Upper lobe of right lung (tissue), 1 donor: ENCODE results near the gene FAM131C. TPM values are rescaled to one million over a fixed set of nuclear protein-coding genes. Genes with fewer than 3 reads are reported as not detected.

ENCODE experiments used
- ATAC-seq: fragments of 200-7000 bp; cut with Tn5 transposase; one replicate; pipeline ENCODE4 v1.9.1; 2020; ENCODE audit warnings: mild to moderate bottlenecking, moderate library complexity
- DNase-seq: peaks from one replicate; pipeline ENCODE4 v3.0.0-alpha.2; 2020
- H3K27ac ChIP-seq: fragments of 200-600 bp; one replicate; pipeline ENCODE4 v1.8.0; 2022
- H3K27me3 ChIP-seq: fragments of 200-600 bp; one replicate; pipeline ENCODE4 v1.8.0; 2022; ENCODE audit warnings: mild to moderate bottlenecking
- H3K36me3 ChIP-seq: fragments of 200-600 bp; one replicate; pipeline ENCODE4 v1.8.0; 2022
- H3K4me1 ChIP-seq: fragments of 200-600 bp; one replicate; pipeline ENCODE4 v1.8.0; 2022
- H3K4me3 ChIP-seq: fragments of 200-600 bp; one replicate; pipeline ENCODE4 v1.8.0; 2022; ENCODE audit warnings: mild to moderate bottlenecking
- H3K9me3 ChIP-seq: fragments of 200-600 bp; one replicate; pipeline ENCODE4 v1.8.0; 2022
- intact Hi-C: fragments of 100-400 bp; cut with DNase I; formaldehyde crosslinking; loops from one replicate; pipeline ENCODE4 v1.11.0; 2022
- total RNA-seq: library from RNA; stranded (reverse); fragmentation: NEBNext Ultra II Directional; extraction: Animal tissue kit (Norgen Biotek cat#: 25700); gene quantifications from one replicate; pipeline ENCODE4 v1.2.1, GENCODE V29; 2021
- TF ChIP-seq, protein P1 (sequence below): fragments of 200-600 bp; IDR thresholded peaks from one replicate; pipeline ENCODE4 v1.8.0; 2022; ENCODE audit warnings: antibody characterized with exemption
- donor health status: DM: no; HTN: yes; CAD: no; lungs with severe emphysema.

Gene FAM131C
- total RNA-seq, 1 donor from 2014 or later = not detected

DNA sequence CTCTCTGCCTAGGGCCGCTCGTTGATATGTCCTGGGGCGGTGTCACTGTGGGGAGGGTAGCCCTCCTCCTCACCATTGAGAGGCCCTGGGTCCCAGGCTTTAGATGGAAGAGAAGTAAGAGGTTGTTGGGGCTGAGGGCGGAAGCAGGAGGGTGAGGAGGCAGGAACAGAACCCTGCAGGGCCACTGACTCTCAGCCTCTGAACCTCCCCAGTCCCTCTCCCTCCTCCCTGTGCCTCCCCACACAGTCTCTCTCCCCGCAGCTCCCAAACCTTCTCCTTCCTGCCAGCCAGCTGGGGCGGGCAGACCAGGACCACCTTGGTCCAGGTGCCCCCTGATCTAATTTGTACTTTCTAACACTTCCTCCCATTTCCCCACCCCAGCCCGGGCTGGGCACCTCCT lies 14.3 kb upstream of the FAM131C start:
- Histone ChIP-seq H3K4me3 (no peak overlapping the region), H3K36me3 (no peaks in the 10 kb centered on the region), H3K4me1 (peaks cover under 1% of the 10 kb centered on the region), H3K27me3 (no peaks in the 10 kb centered on the region), H3K9me3 (no peaks in the 10 kb centered on the region), H3K27ac (no peak overlapping the region)
- DNase-seq (no peak), ATAC-seq (no peak)
- TF ChIP-seq, protein P1, sequence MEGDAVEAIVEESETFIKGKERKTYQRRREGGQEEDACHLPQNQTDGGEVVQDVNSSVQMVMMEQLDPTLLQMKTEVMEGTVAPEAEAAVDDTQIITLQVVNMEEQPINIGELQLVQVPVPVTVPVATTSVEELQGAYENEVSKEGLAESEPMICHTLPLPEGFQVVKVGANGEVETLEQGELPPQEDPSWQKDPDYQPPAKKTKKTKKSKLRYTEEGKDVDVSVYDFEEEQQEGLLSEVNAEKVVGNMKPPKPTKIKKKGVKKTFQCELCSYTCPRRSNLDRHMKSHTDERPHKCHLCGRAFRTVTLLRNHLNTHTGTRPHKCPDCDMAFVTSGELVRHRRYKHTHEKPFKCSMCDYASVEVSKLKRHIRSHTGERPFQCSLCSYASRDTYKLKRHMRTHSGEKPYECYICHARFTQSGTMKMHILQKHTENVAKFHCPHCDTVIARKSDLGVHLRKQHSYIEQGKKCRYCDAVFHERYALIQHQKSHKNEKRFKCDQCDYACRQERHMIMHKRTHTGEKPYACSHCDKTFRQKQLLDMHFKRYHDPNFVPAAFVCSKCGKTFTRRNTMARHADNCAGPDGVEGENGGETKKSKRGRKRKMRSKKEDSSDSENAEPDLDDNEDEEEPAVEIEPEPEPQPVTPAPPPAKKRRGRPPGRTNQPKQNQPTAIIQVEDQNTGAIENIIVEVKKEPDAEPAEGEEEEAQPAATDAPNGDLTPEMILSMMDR = no peak
- intact Hi-C loops = no loop called here

DNA sequence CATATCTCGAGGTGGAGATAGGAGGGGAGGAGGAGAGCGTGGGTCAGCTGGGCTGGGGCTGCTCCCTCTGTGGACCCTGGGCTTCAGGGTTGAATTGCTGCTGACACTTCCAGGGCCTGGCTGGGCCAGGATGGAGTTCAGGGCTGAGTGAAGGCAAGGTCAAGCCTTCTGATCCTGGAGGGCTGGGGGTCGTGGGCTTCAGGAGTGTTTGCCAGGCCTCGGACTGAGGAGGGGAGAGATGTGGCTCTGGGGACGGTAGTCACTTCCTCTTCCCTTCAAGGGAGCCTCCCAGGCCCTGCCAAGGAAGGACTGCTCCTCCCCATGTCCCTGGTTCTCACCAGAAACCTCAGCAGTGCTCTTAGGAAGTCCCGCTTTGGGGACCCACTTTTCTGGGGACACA lies 12.1 kb upstream of the FAM131C start:
- no peak overlapping the region for H3K4me3 ChIP-seq
- TF ChIP-seq, protein P1 = no peak
- no peaks in the 10 kb centered on the region for H3K27me3 ChIP-seq
- intact Hi-C loops = no loop called here
- no peaks in the 10 kb centered on the region for H3K9me3 ChIP-seq
- DNase-seq (no peak), ATAC-seq (peak; percentile 17)
- no peak overlapping the region for H3K27ac ChIP-seq
- peaks cover 4% of the 10 kb centered on the region for H3K4me1 ChIP-seq
- H3K36me3 ChIP-seq = no peaks in the 10 kb centered on the region

DNA sequence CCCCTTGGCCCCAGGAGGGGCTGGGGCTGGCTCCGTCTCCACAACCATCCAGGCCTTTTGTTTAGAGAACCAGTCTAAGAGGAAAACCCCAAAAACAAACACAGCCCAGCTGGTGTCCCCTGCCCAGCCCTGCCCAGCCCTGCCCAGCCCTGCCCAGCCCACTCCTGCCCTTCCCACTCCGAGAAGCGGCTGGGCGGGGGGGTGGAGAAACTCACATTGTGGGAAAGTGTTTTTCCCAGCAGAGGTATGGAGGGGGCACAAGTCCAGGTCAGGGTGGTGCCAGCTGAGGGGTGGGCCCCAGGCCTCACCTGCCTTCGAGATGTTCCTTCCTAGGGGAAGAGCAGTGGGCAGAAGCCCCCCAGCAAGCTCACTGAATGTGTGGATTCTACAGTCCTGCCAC lies 10.0 kb upstream of the FAM131C start:
- intact Hi-C loops = no loop called here
- Histone ChIP-seq H3K27ac (no peak overlapping the region), H3K36me3 (no peaks in the 10 kb centered on the region), H3K4me1 (peaks cover 11% of the 10 kb centered on the region), H3K27me3 (no peaks in the 10 kb centered on the region), H3K4me3 (no peak overlapping the region), H3K9me3 (no peaks in the 10 kb centered on the region)
- ATAC-seq (no peak), DNase-seq (no peak)
- TF ChIP-seq, protein P1 = no peak

DNA sequence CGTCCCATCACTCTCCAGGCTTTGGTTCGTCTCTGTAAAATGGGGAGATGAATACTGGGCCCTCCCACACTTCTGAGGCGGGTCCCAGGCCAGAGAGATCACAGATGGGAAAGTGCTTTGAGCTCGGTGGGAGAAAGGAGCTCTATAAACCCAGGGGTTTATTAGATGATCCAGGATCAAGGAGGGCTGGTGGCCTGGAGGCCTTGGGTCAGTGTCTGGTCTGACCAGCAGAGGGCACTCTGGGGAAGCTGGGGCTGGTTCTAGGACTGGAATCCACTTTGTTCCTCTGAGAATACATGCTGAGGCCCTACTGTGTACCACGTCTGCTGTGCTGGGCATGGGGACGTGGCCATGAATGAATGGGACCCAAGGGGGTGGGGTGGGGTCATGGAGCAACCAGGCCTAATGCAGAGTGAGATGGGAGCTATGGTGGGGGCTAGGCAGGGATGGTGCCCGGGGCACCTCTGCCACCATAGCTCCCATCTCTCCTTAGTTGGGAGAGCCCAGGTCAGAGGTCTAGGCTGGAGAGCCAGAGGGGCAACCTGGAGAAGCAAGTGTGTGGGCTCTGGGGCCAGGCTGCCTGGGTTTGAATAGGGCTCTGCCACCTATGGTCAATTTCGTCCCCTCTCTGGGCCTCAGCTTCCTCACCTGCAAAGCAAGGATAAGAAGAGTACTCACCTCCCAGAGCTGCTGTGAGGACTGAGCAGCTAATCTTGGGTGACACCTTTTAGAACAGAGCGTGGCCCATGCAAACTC lies 9.0 kb upstream of the FAM131C start:
- Histone ChIP-seq H3K9me3 (no peaks in the 10 kb centered on the region), H3K4me1 (peaks cover 11% of the 10 kb centered on the region), H3K27ac (no peak overlapping the region), H3K4me3 (no peak overlapping the region), H3K36me3 (no peaks in the 10 kb centered on the region), H3K27me3 (no peaks in the 10 kb centered on the region)
- peak; percentile 83 for DNase-seq
- ATAC-seq = peak; percentile 84
- TF ChIP-seq, protein P1 = peak; percentile 88
- intact Hi-C loops = no loop called here

DNA sequence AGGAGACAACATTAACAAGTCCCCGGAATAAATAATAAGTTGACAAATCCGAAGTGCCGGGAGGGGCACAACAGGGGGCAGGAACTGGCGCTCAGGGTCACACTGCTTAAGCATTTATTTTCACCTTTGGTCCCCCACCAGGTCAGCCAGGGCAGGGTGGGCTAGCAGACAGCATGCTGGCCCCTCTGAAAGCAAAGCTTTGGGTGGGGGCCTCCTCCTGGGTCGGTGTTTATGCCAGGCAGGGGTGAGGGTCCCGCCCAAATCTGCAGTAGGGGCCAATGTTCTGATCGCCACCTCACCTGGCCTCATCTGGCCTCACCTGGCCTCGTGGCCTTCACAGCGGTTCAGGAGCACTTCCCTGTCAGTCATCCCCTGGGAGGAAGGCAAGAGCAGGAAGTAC lies 8.2 kb upstream of the FAM131C start:
- Histone ChIP-seq H3K27ac (no peak overlapping the region), H3K36me3 (no peaks in the 10 kb centered on the region), H3K4me1 (peaks cover 11% of the 10 kb centered on the region), H3K4me3 (no peak overlapping the region), H3K27me3 (no peaks in the 10 kb centered on the region), H3K9me3 (no peaks in the 10 kb centered on the region)
- intact Hi-C loops = loop anchor here (2.0 kb wide), 1 partner anchor 107 kb away; no protein-coding TSS in a partner anchor
- DNase-seq (no peak), ATAC-seq (no peak)
- TF ChIP-seq, protein P1 = no peak
